NCI-H1694 (cell line): ENCODE results near the gene ENDOV.

ENCODE experiments used
- DNase-seq: peaks from one replicate; lab custom pipeline; 2025; lab: John Stamatoyannopoulos, UW

The ENDOV gene

GRCh38 chr17:80416260-80416939 is 1.4 kb downstream of the ENDOV start:
- no peak for DNase-seq

- DNase-seq, result no peak
These were observed 1.9 kb downstream of the ENDOV start for GRCh38 chr17:80416940-80417293.

GRCh38 chr17:80418589-80418988 is 3.6 kb downstream of the ENDOV start:
- no peak for DNase-seq

GRCh38 chr17:80419255-80419654 is 4.3 kb downstream of the ENDOV start:
- no peak for DNase-seq

- no peak for DNase-seq
These were observed 6.6 kb downstream of the ENDOV start for GRCh38 chr17:80421381-80422090.

- DNase-seq, result no peak
These were observed 7.3 kb downstream of the ENDOV start for GRCh38 chr17:80422276-80422675.

GRCh38 chr17:80422981-80423380 is 8.0 kb downstream of the ENDOV start:
- DNase-seq, result no peak

GRCh38 chr17:80423536-80424225 is 8.7 kb downstream of the ENDOV start:
- DNase-seq, result no peak

- DNase-seq, result no peak
These were observed 9.3 kb downstream of the ENDOV start for GRCh38 chr17:80424261-80424660.

GRCh38 chr17:80424878-80425765 is 10.2 kb downstream of the ENDOV start:
- DNase-seq, result no peak

- no peak for DNase-seq
These were observed 11.0 kb downstream of the ENDOV start for GRCh38 chr17:80425835-80426426.

- DNase-seq, result peak; percentile 65
These were observed 11.8 kb downstream of the ENDOV start for GRCh38 chr17:80426671-80427326.

GRCh38 chr17:80427366-80428282 is 12.7 kb downstream of the ENDOV start:
- no peak for DNase-seq

- DNase-seq, result no peak
These were observed 13.4 kb downstream of the ENDOV start for GRCh38 chr17:80428363-80428762.

GRCh38 chr17:80428796-80429195 is 13.8 kb downstream of the ENDOV start:
- DNase-seq, result no peak

- DNase-seq, result no peak
These were observed 14.6 kb downstream of the ENDOV start for GRCh38 chr17:80429356-80430275.

- no peak for DNase-seq
These were observed 15.7 kb downstream of the ENDOV start for GRCh38 chr17:80430446-80431245.
